ENCODE results near the gene NOPCHAP1.

DNA sequence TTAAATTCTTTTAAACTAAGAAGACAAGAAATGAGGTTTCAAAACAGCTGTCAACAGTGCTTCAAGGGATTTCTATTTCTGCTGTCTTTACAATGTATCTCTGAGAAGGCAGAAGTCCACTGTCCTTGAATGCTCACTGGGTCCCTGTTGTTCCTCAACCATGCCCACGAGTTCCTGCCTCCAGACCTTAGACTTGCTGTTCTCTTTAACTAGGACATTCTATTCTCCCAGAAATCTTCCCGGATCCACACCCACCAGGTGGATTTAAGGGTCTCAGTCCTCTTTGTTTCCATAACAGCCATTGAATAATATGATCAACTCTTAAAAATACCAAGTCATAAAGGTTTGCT is 21.3 kb upstream of the NOPCHAP1 start:
- TF ChIP-seq, protein P1, sequence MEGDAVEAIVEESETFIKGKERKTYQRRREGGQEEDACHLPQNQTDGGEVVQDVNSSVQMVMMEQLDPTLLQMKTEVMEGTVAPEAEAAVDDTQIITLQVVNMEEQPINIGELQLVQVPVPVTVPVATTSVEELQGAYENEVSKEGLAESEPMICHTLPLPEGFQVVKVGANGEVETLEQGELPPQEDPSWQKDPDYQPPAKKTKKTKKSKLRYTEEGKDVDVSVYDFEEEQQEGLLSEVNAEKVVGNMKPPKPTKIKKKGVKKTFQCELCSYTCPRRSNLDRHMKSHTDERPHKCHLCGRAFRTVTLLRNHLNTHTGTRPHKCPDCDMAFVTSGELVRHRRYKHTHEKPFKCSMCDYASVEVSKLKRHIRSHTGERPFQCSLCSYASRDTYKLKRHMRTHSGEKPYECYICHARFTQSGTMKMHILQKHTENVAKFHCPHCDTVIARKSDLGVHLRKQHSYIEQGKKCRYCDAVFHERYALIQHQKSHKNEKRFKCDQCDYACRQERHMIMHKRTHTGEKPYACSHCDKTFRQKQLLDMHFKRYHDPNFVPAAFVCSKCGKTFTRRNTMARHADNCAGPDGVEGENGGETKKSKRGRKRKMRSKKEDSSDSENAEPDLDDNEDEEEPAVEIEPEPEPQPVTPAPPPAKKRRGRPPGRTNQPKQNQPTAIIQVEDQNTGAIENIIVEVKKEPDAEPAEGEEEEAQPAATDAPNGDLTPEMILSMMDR (conservative IDR thresholded peaks at IDR 0.05; ENCODE audit: low read length), result no peak
- TF ChIP-seq EZH2phosphoT487 (IDR thresholded peaks at IDR 0.05; ENCODE audit: borderline replicate concordance, low read depth, low read length), result no peak

Data from OCI-LY7 (cell line).